IPS-NIHi7 (cell line): ENCODE results near the gene IFT122.
"Not testable (repeated sequence)": the region's sequence is repeated elsewhere in the genome, so short reads cannot be mapped to it uniquely, and the experiment has no call there.

Source experiments
- DNase-seq: peaks from one replicate; pipeline ENCODE4 v3.0.0; 2012; ENCODE audit warnings: mixed read lengths; ENCODE audit errors: extremely low spot score

The IFT122 gene

GRCh38 chr3:129515821-129516432 is 75.9 kb downstream of the IFT122 start:
- DNase-seq = not testable (repeated sequence)

DNA sequence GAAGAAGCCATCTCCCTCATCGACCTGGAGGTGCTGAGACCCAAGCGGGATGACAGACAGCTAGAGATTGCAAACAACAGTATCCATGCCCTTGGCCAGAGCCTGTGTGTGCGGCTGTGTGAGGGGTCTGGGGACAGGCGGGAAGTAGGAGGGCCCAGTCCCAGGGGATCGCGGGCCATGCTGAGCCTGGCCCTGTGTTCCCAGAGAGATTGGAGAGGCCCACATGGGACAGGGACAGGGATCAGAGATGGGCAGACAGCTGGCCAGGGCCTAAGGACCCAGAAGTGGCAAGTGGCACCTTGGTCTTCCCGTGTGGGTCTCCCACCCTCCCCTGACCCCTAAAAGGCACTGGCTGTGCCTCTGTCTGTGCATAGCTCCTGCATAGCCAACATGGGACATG is 77.5 kb downstream of the IFT122 start:
- no peak for DNase-seq

GRCh38 chr3:129518038-129518561 is 78.1 kb downstream of the IFT122 start:
- DNase-seq = no peak

DNA sequence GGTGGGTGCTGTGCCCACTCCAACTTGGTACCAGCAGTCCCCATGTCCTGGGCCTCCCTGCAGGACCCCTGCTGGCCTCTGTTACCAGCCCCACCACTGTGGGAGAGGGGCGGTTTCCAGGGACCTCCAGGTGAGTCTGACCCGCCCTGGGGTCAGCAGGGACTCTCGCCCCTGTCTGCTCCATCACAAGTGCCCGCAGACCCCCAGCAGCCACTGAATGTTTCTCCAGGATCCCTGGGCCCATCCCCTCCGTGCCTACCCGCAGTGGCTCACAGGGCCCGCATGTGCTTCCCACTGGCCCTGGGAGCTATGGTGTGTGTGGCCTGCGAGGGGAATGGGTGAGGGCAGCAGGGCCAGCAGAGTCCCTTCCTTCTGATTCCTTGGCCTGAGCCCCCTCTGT is 78.6 kb downstream of the IFT122 start:
- DNase-seq = no peak

GRCh38 chr3:129519449-129519848 is 79.4 kb downstream of the IFT122 start:
- no peak for DNase-seq

GRCh38 chr3:129519896-129520715 is 80.1 kb downstream of the IFT122 start:
- no peak for DNase-seq

- DNase-seq = no peak
Measured at GRCh38 chr3:129520960-129521359, 80.9 kb downstream of the IFT122 start.

- no peak for DNase-seq
Measured at GRCh38 chr3:129521611-129522010, 81.6 kb downstream of the IFT122 start.

DNA sequence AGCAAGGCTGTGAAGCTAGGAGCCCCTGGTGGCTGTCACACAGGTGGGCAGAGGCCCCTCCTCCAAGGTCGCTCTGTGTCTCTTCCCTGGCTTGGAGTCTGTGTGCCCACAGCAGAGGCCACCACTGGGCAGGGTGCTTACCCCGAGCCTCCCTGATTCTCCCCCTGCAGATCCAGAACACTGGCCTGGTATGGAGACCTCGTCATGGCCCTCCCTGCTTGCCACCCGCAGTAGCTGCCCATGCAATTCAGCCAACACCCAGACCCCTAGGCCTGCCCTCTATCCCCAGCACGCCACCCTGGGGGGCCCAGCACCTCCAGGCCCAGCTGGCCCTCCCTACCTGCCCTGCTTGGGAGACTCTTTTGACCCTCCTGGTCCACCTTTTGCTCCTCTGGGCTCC is 82.9 kb downstream of the IFT122 start:
- DNase-seq = no peak

DNA sequence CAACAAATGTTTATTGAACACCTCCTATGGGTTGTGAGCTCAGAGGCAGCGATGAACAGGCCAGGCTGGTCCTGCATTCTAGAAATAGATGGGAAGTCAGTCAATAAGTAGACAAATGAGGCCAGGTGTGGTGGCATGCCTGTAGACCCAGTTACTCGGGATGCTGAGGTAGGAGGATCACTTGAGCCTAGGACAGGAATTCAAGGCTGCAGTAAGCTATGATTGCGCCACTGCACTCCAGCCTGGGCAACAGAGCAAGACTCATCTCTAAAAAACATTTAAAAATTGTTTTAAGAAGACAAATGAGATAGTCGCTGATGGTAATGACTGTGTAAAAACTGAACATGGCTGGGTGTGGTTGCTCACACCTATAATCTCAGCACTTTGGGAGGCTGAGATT is 84.1 kb downstream of the IFT122 start:
- no peak for DNase-seq

DNA sequence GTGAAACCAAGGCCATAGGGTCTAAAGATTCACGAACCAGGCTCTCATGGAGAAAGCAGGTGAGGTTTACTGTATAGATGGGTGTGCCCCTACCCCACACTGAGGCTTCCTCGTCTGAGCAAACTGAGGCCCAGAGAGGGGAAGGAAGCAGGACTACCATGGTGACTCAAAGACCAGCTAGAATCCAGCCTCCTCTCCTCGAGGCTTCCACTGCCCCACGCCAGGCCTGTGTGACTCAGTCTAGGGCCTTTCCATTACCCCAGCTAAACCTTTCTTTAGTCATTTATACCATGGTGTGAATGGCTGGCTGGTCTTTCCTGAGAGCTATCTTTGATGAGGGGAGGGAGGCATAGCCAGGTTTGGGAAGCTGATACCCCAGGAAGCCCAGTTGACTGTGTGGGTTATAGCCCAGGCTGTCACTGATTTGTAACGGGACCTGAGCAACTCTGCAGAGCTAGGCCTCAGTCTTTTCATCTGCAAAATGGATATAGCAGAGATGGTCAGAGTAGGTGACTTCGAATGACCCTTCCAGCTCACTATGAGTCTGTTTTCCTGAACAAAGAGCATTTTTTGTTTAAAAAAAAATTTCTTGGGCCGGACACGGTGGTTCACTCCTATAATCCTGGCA is 85.4 kb downstream of the IFT122 start:
- no peak for DNase-seq

DNA sequence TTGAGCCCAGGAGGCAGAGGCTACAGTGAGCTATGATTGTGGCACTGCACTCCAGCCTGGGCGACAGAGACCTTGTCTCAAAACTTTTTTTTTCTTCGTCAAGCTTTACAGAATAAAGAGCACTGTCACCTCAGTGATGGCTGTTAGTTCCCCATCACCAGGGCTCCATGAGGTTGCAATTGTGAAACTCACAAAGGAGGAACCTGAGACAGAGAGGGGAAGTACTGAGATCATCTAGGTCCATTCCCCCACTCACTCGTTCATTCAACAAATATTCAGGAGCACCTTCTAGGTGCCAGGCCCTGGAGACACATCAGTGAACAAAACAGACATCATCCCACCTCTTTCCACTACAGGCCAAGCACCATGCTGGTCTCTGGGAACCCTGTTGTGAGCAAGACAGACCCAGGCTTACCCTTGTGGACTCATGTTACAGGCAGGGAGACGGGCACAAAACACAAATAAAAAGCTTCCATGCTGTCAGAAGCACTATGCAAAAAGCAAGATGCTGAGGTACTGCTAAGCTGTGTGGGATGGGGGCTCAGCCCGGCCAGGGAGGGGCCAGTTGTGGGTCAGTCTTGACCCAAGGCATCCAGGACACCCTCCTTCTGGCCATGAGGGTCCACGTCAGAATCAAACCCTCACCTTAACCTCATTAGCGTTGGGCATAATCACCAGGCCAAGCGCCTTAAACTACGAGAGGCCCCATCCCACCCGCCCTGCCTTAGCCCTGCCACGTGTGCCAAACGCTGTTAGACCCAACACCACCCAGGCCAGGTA is 86.3 kb downstream of the IFT122 start:
- DNase-seq = no peak

- DNase-seq = no peak
Measured at GRCh38 chr3:129527262-129527661, 87.2 kb downstream of the IFT122 start.

GRCh38 chr3:129528589-129529100 is 88.6 kb downstream of the IFT122 start, which contains the start of gene RHO:
Gene RHO, plus strand, starts transcription at chr3:129528639. Its CDS starts 95 bp downstream, at chr3:129528734.
- no peak for DNase-seq

DNA sequence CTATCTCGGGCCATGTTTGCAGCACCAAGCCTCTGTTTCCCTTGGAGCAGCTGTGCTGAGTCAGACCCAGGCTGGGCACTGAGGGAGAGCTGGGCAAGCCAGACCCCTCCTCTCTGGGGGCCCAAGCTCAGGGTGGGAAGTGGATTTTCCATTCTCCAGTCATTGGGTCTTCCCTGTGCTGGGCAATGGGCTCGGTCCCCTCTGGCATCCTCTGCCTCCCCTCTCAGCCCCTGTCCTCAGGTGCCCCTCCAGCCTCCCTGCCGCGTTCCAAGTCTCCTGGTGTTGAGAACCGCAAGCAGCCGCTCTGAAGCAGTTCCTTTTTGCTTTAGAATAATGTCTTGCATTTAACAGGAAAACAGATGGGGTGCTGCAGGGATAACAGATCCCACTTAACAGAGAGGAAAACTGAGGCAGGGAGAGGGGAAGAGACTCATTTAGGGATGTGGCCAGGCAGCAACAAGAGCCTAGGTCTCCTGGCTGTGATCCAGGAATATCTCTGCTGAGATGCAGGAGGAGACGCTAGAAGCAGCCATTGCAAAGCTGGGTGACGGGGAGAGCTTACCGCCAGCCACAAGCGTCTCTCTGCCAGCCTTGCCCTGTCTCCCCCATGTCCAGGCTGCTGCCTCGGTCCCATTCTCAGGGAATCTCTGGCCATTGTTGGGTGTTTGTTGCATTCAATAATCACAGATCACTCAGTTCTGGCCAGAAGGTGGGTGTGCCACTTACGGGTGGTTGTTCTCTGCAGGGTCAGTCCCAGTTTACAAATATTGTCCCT is 89.6 kb downstream of the IFT122 start:
- DNase-seq = no peak

- peak; percentile 75 for DNase-seq
Measured at GRCh38 chr3:129530251-129530791, 90.3 kb downstream of the IFT122 start.

- DNase-seq = no peak
Measured at GRCh38 chr3:129530821-129531220, 90.8 kb downstream of the IFT122 start.

- DNase-seq = no peak
Measured at GRCh38 chr3:129531699-129532098, 91.7 kb downstream of the IFT122 start.

GRCh38 chr3:129532261-129532660 is 92.2 kb downstream of the IFT122 start:
- DNase-seq = no peak

DNA sequence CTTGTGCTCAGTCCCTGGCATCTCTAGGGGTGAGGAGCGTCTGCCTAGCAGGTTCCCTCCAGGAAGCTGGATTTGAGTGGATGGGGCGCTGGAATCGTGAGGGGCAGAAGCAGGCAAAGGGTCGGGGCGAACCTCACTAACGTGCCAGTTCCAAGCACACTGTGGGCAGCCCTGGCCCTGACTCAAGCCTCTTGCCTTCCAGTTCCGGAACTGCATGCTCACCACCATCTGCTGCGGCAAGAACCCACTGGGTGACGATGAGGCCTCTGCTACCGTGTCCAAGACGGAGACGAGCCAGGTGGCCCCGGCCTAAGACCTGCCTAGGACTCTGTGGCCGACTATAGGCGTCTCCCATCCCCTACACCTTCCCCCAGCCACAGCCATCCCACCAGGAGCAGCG is 93.4 kb downstream of the IFT122 start:
- DNase-seq = no peak
